Endothelial cell of umbilical vein (primary cell): ENCODE results near the gene CHST12. TPM values are rescaled to one million over a fixed set of nuclear protein-coding genes. Genes with fewer than 3 reads are reported as not detected.

Experiments
- BruUV-seq: library from RNA; stranded (reverse); fragments of 400-500 nt; replicated peaks from 2 replicates; lab custom pipeline; 2021; lab: Mats Ljungman, UMichigan
- CTCF ChIA-PET: fragments of 300-600, 350-600 bp; sonication (Branson Sonifier 250); formaldehyde crosslinking; loops from one replicate; lab custom pipeline; 2021; ENCODE audit warnings: antibody characterized with exemption, inconsistent platforms; lab: Charles Lee
- POLR2A ChIA-PET: fragments of 300-600, 350-600 bp; sonication (Branson Sonifier 250); formaldehyde crosslinking; loops from one replicate; lab custom pipeline; 2021; ENCODE audit warnings: antibody characterized with exemption, inconsistent platforms; lab: Charles Lee
- DNase-seq: peaks from one replicate; pipeline ENCODE4 v3.0.0-alpha.2; 2011; ENCODE audit warnings: low read depth, low spot score
- FAIRE-seq: peaks from 2 replicates; lab custom pipeline; 2011; peaks lifted over from hg19 to GRCh38; lab: Jason Lieb, UNC
- H2AFZ ChIP-seq: 2 replicates; pipeline ENCODE4 v1.6.0; 2012; ENCODE audit warnings: low read depth, low read length, control low read depth, inconsistent platforms
- H3K27ac ChIP-seq: 2 replicates; pipeline ENCODE4 v1.5.1; 2011; ENCODE audit warnings: low read depth, mild to moderate bottlenecking, control low read depth, low read length, moderate library complexity; ENCODE audit not compliant: insufficient read depth
- H3K27me3 ChIP-seq, 2 experiments: 2 replicates each; pipeline versions ENCODE4 v1.6.0 to v1.6.1; 2011; ENCODE audit warnings: low read length in 2 of 2, mixed read lengths in 1 of 2; ENCODE audit not compliant: control insufficient read depth in 2 of 2, insufficient read depth in 2 of 2
- H3K36me3 ChIP-seq, 2 experiments: 2 replicates in 1 of 2; 3 replicates in 1 of 2; pipeline ENCODE4 v1.5.1; 2011; ENCODE audit warnings: low read length in 2 of 2, mild to moderate bottlenecking in 1 of 2, moderate library complexity in 1 of 2; ENCODE audit not compliant: control insufficient read depth in 2 of 2, insufficient read depth in 2 of 2; ENCODE audit errors: extremely low read depth in 1 of 2
- H3K4me1 ChIP-seq: 3 replicates; pipeline ENCODE4 v1.5.1; 2011; ENCODE audit warnings: mild to moderate bottlenecking, low read length; ENCODE audit not compliant: control insufficient read depth, insufficient read depth; ENCODE audit errors: extremely low read depth
- H3K4me2 ChIP-seq: 2 replicates; pipeline ENCODE4 v1.6.1; 2011; ENCODE audit warnings: low read length, control low read depth, mixed read lengths; ENCODE audit not compliant: insufficient read depth
- H3K4me3 ChIP-seq, 3 experiments: fragments of 200-600 bp in 1 of 3; sonication (generic), shearing (Covaris generic) in 1 of 3; replicated peaks in 1 of 3; 2 replicates each; pipeline ENCODE4 v1.5.1; 2011 to 2016; ENCODE audit warnings: control low read depth in 3 of 3, low read length in 3 of 3, mild to moderate bottlenecking in 2 of 3, inconsistent platforms in 1 of 3, low read depth in 1 of 3, moderate library complexity in 1 of 3; ENCODE audit not compliant: insufficient read depth in 1 of 3
- H3K79me2 ChIP-seq: 2 replicates; pipeline ENCODE4 v1.6.0; 2012; ENCODE audit warnings: low read length, inconsistent platforms; ENCODE audit not compliant: control insufficient read depth, insufficient read depth
- H3K9ac ChIP-seq: replicated peaks from 2 replicates; pipeline ENCODE3; 2011; ENCODE audit warnings: low read length, control low read depth; ENCODE audit not compliant: insufficient read depth; ENCODE audit errors: extremely low read depth
- H3K9me1 ChIP-seq: replicated peaks from 3 replicates; pipeline ENCODE4 v1.6.0; 2011; ENCODE audit warnings: mild to moderate bottlenecking, low read length; ENCODE audit not compliant: control insufficient read depth, insufficient read depth; ENCODE audit errors: extremely low read depth
- H3K9me3 ChIP-seq: replicated peaks from 2 replicates; pipeline ENCODE4 v1.5.1; 2012; ENCODE audit warnings: low read length, inconsistent platforms; ENCODE audit not compliant: control insufficient read depth, insufficient read depth
- H4K20me1 ChIP-seq: replicated peaks from 2 replicates; pipeline ENCODE3; 2011; ENCODE audit warnings: mild to moderate bottlenecking, low read length; ENCODE audit not compliant: control insufficient read depth, insufficient read depth; ENCODE audit errors: extremely low read depth
- EZH2 ChIP-seq: IDR thresholded peaks from 2 replicates; pipeline ENCODE4 v1.6.1; 2012; ENCODE audit warnings: borderline replicate concordance, low read depth, mild to moderate bottlenecking, moderate library complexity, low read length, inconsistent platforms; ENCODE audit not compliant: severe bottlenecking
- FOS ChIP-seq: IDR thresholded peaks from 2 replicates; pipeline ENCODE4 v1.6.1; 2011; ENCODE audit warnings: mild to moderate bottlenecking, low read length, moderate library complexity, borderline replicate concordance; ENCODE audit not compliant: insufficient read depth
- GATA2 ChIP-seq: IDR thresholded peaks from 2 replicates; pipeline ENCODE4 v1.7.0; 2011; ENCODE audit warnings: low read depth, mild to moderate bottlenecking, moderate library complexity, mixed read lengths, low read length; ENCODE audit not compliant: insufficient read length, insufficient read depth
- JUN ChIP-seq: IDR thresholded peaks from 2 replicates; pipeline ENCODE4 v1.6.1; 2011; ENCODE audit warnings: borderline replicate concordance, low read depth; ENCODE audit not compliant: insufficient read length, insufficient read depth
- MYC ChIP-seq: IDR thresholded peaks from one replicate; pipeline ENCODE4 v1.6.1; 2011; ENCODE audit warnings: mild to moderate bottlenecking, low read depth, low read length
- POLR2A ChIP-seq: IDR thresholded peaks from 2 replicates; pipeline ENCODE4 v1.6.1; 2012; ENCODE audit warnings: low read depth, mild to moderate bottlenecking, control low read depth, low read length
- POLR2AphosphoS5 ChIP-seq: IDR thresholded peaks from 2 replicates; pipeline ENCODE4 v1.6.1; 2012; ENCODE audit warnings: low read depth, mild to moderate bottlenecking, control low read depth, low read length, moderate library complexity; ENCODE audit not compliant: insufficient read depth
- dilution Hi-C: fragments of 300-500 bp; cut with MboI; formaldehyde crosslinking; loops from one replicate; pipeline ENCODE4 v1.15.0; 2019; ENCODE audit warnings: low sequenced_read_pairs; ENCODE audit not compliant: extremely low pct_ligation_motif_present
- intact Hi-C: fragments of 100-400 bp; cut with micrococcal nuclease; formaldehyde crosslinking; loops from one replicate; pipeline ENCODE4 v1.10.0; 2022
- polyA plus RNA-seq, 4 experiments: library from polyadenylated mRNA; depleted of rRNA in 3 of 4; stranded (reverse) in 3 of 4; unstranded in 1 of 4; fragments of >200 nt; gene quantifications; 2 replicates each; pipeline versions ENCODE4 v1.2.1 to v1.2.3, GENCODE V29; 2011 to 2012; ENCODE audit warnings: missing spikeins in 1 of 4
- total RNA-seq: library from RNA; stranded (reverse); gene quantifications from 2 replicates; pipeline ENCODE4 v1.2.3, GENCODE V29; 2021
- TF ChIP-seq, protein P1 (sequence below): IDR thresholded peaks from 2 replicates; pipeline ENCODE4 v1.6.1; 2011; ENCODE audit not compliant: insufficient read depth, insufficient read length
- TF ChIP-seq, protein P2 (sequence below), 2 donors: IDR thresholded peaks; 1 replicate in 1 of 2; 2 replicates in 1 of 2; pipeline ENCODE4 v1.5.1; 2011; ENCODE audit warnings: low read length in 2 of 2, mild to moderate bottlenecking in 2 of 2, moderate library complexity in 2 of 2, control low read depth in 1 of 2, inconsistent platforms in 1 of 2, low read depth in 1 of 2; ENCODE audit not compliant: insufficient read depth in 1 of 2; ENCODE audit errors: extremely low read depth in 1 of 2

Gene CHST12
- total and polyA plus RNA-seq, 2 donors (not counting 3 experiments of a cell fraction or from before 2014, with no cell fraction given), result 30.2 to 52.6 TPM

DNA sequence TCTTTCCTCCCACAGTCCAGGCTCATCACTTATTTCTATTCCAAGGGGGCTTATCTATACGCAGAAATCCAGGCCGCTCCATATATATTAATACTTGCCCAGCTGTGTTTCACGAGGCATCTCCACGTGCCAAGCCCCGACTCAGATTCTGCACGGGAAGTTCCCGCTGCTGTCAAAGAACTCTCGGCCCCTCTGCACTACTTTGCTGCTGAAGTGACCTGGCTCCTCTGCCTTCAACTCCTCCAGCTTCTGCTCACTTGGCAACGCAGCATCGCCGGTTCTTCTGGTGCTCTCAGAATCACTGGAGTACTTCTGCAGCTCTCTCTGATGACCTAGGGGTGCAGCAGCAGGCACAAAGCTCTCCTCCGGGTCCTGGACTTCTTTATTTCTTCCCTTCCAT lies 9.7 kb upstream of the CHST12 start:
- no peaks in the 10 kb centered on the region for H3K9me1 ChIP-seq
- H3K4me2 ChIP-seq, result no peak overlapping the region
- intact Hi-C loops (no loop called here), dilution Hi-C loops (no loop called here)
- H2AFZ ChIP-seq, result no peak overlapping the region
- H3K4me1 ChIP-seq, result peaks cover 4% of the 10 kb centered on the region
- POLR2A ChIA-PET, result no interaction called here
- H3K27me3 ChIP-seq, result no peaks in the 10 kb centered on the region
- no peak overlapping the region for H3K27ac ChIP-seq
- no peak for TF ChIP-seq EZH2
- TF ChIP-seq POLR2A, result no peak
- TF ChIP-seq MYC, result no peak
- TF ChIP-seq GATA2, result no peak
- no peak for TF ChIP-seq JUN
- TF ChIP-seq, protein P1, sequence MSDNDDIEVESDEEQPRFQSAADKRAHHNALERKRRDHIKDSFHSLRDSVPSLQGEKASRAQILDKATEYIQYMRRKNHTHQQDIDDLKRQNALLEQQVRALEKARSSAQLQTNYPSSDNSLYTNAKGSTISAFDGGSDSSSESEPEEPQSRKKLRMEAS, result no peak
- no peak for TF ChIP-seq FOS
- TF ChIP-seq POLR2AphosphoS5, result no peak
- TF ChIP-seq, protein P2, sequence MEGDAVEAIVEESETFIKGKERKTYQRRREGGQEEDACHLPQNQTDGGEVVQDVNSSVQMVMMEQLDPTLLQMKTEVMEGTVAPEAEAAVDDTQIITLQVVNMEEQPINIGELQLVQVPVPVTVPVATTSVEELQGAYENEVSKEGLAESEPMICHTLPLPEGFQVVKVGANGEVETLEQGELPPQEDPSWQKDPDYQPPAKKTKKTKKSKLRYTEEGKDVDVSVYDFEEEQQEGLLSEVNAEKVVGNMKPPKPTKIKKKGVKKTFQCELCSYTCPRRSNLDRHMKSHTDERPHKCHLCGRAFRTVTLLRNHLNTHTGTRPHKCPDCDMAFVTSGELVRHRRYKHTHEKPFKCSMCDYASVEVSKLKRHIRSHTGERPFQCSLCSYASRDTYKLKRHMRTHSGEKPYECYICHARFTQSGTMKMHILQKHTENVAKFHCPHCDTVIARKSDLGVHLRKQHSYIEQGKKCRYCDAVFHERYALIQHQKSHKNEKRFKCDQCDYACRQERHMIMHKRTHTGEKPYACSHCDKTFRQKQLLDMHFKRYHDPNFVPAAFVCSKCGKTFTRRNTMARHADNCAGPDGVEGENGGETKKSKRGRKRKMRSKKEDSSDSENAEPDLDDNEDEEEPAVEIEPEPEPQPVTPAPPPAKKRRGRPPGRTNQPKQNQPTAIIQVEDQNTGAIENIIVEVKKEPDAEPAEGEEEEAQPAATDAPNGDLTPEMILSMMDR (IDR thresholded peaks at IDR 0.05; ENCODE audit: extremely low read depth in 1 of 2, insufficient read depth in 1 of 2, low read depth in 1 of 2, low read length in 2 of 2), result no peak
- no peaks in the 10 kb centered on the region for H3K36me3 ChIP-seq
- H3K4me3 ChIP-seq, result no peak overlapping the region
- DNase-seq (no peak), FAIRE-seq (no peak)
- H3K79me2 ChIP-seq, result no peaks in the 10 kb centered on the region
- no TSS peak for BruUV-seq
- H4K20me1 ChIP-seq, result no peaks in the 10 kb centered on the region
- H3K9ac ChIP-seq, result no peak overlapping the region
- H3K9me3 ChIP-seq, result no peaks in the 10 kb centered on the region
- CTCF ChIA-PET, result interaction anchor here (0.8 to 1.5 kb wide), 3 partner anchors 9 to 14 kb away, joined by 3 to 5 read pairs (median 3); partner anchors contain the start of gene CHST12
